NCI-H2171 treated with DMSO at 0.1 percent for 48 hours (cell line): ENCODE measurements around the gene ABHD16A.

Experiments
- DNase-seq: peaks from one replicate; lab custom pipeline; 2025; lab: John Stamatoyannopoulos, UW

Gene ABHD16A

DNA sequence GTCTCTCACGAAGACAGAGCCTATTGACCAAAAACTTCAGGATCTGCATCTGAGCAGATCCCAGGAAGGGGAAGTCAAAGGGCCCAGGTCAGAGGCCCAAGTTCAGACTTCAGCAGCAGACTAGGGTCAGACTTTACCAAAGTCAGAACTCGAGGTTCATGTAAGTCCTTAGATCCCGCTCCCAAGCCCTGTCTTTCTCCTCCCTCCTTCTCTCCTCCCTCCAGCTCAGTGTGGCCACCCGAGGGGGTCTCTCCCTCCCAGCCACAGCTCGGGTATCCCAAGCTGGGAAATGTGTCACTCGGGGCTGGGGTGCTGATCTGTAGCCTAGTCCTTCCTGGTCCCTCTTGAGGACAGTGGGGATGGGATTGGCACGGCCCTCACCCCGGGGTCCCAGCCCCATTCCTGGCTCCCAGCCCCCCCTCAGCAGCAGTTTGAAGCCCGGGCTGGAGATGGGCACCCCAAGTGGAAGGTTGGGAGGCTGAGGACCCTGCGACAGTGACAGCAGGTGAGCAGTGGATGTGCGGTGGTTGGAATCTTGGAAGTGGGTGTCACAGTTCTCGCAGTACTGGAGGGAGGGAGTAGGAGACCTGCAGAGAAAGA is 40.9 kb downstream of the ABHD16A start:
- DNase-seq: no peak

DNA sequence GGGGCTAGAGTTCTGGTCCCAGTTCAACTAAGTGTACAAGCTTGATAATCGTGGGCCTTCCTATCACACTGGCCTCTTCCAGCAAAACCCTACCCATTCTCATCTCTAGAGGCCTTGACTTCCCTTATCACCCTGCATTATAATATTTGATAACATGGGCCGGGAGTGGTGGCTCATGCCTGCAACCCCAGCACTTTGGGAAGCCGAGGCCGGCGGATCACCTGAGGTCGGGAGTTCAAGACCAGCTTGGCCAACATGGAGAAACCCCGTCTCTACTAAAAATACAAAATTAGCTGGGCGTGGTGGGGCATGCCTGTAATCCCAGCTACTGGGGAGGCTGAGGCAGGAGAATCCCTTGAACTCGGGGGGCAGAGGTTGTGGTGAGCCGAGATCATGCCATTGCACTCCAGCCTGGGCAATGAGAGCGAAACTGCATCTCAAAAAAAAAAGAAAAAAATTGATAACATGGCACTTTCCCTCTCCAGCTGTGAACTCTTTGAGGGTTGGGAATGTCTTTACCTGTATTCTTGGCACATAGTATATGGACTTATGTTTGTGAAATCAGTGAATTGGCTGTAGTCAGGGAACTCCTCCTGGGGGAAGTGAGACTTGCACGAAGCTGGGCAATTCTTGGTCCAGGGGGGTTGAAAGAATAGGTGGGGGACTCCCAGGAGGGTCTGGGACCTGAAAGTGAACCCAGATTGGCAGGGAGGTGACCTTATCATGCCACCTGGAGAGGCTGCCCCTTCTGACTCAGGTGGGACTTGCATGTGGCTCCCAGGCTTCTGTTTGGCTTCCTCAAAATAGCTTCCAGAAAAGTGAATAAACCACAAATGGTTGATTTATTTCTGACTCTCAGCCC is 41.6 kb downstream of the ABHD16A start:
- no peak for DNase-seq

DNA sequence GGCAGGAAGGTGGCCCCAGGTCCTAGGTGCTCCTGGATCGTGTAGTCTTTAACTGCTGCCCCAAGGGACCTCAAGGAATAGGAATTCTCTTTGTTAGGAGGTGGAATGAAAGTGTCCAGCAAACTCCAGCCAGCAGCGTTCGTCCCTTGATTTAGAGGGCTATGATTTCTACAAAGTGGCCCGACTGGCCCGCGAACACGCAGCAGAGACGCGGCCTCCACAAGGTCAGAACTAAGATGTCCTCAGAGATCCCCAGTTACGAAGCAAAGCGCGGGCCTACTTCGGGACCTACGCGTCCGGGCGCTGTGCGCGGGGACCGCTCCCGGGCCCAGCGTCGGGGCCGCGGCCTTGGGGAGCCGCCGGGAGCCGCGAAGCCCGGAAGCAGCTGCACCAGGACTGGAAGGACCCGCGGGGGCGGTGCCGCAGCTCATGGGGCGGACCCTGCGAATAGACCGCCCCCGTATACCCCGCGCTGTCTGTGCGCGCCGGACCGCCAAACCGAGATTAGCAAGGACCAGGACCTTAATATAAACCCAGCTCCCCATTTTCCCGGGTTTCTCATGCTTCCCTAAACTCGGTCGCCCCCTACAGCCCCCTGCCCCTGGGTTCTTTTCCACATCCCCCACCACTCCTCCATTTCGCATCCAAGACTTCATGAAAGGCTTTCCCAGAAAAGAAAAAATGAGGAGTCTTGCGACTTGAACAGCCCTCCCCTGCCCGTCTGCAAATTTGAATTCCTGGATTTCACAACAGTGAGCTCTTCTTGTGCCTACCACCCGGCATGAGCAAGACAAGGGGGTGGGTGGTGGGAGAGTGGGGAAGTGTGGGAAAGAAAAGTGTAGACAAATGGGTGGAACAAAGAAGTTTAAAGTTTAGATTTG is 42.5 kb downstream of the ABHD16A start, which contains the start of gene C6orf47:
Gene C6orf47, minus strand, starts transcription at position 398 of the 881 bp plus-strand sequence. CDS start 831 bp downstream, outside the sequence.
- peak; percentile 85 for DNase-seq

DNA sequence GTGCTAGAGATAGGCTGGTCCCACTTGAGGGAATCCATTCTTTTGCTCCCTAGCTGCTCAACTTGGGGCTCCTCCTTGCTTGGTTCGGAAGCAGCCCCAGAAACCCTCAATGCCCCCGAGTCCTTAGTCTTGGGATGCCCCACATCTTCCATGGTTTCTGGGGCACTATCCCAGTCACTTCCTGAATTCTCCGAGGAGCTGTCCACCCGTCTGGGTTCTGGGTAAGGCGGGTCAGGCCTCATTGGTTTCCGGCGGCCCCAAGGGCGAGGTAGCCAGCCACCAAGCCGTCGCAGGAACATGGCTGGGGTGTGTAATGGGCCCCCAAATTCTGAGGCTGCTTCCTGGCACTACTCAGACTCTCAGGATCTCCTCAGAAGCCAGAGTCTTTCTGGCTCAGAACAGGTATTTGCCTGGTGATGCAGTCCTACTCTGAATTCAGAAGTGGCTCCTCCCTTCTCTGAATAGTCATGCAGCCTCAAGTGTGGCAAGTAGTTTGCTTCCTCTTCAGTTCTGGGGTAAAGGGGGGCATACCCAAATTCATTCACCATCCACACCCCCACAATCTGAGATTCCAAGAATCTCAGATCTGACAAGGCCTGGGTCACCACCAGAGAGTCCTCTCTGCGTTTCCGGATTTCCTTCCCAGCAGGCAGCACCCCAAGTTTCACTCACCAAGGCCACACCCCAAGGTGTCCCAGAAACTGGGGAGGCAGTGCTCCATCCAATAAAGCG is 43.3 kb downstream of the ABHD16A start:
- DNase-seq: no peak

DNA sequence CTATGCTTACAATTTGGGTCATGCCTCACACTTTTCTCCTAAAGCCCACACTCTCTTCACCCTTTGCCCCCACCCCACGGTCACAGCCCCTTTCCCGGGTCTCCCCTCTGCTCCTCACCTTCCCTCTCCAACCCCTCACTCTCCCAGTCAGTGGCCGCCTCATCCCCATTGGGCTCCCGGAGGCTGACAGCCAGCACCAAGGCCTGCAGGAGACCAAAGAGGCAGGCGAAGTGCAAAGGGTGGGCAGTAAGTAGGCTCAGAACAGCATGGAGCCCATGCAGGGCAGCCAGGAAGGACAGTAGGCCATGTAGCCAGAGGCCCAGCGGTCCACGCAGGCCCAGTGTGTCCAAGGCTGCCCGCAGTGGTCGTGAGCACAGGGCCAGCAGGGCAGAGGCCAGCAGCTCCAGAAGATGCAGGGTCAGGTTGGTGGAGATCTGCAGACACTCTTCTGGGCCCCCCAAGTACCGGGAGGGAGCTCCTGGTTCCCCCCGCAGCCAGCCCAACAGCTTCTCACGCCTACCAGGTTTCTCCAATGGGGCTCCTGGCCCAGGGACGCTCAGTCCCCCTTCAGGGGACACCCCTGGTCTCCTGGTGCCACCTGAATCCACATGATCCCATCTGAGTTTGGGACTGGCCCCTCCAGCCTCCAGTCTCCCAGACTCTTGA is 44.0 kb downstream of the ABHD16A start:
- no peak for DNase-seq

DNA sequence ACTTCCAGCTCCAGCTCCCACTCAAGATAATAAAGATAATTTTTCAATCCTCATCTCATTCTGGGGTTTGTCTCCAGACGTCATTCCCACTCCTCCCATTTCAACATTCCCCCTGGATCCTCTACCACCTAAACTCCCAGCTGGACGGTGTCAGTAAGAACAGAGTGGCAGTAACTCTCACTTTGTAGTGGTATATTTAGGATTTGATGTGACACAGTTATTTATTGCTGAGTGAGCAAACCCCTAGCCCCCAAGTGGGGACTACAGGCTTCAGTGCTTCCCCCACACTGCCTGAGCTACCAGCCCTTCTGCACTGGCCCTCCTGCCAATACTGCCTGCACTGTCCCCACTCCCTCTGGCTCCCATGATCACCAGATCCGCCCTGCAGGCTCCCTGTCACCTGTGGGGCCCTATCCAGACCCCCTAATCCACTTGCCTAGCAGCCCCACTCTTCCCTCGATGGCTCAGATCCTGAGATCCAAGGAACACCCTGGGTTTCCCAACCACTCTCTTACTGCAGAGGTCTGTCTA is 44.9 kb downstream of the ABHD16A start:
- no peak for DNase-seq

DNA sequence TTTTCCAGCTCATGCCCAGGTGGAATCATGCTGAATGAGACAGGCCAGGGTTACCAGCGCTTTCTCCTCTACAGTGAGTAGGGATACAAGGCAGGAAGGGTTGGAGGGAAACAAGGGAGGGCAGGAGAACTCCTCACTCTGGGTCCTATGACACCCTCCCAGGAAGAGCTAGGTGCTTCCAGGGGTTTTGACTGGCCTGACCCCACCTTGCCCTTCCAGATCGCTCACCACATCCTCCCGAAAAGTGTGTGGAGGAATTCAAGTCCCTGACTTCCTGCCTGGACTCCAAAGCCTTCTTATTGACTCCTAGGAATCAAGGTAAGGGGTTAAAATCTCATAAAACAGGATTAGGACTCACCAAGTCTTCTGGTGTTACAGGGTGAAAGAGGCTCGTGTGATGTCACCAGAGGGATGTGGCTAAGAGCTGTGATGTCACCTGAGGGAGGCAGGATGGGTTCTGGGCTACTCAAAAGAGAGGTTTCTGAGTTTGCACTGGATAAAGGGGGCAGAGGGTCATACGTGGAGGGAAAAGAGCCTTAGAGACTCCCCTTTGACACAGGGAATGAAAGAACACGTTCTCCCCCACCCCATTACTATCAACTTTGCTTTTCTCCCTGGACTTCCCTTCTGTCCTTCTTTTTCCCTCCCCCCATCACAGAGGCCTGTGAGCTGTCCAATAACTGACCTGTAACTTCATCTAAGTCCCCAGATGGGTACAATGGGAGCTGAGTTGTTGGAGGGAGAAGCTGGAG is 45.5 kb downstream of the ABHD16A start:
- no peak for DNase-seq

DNA sequence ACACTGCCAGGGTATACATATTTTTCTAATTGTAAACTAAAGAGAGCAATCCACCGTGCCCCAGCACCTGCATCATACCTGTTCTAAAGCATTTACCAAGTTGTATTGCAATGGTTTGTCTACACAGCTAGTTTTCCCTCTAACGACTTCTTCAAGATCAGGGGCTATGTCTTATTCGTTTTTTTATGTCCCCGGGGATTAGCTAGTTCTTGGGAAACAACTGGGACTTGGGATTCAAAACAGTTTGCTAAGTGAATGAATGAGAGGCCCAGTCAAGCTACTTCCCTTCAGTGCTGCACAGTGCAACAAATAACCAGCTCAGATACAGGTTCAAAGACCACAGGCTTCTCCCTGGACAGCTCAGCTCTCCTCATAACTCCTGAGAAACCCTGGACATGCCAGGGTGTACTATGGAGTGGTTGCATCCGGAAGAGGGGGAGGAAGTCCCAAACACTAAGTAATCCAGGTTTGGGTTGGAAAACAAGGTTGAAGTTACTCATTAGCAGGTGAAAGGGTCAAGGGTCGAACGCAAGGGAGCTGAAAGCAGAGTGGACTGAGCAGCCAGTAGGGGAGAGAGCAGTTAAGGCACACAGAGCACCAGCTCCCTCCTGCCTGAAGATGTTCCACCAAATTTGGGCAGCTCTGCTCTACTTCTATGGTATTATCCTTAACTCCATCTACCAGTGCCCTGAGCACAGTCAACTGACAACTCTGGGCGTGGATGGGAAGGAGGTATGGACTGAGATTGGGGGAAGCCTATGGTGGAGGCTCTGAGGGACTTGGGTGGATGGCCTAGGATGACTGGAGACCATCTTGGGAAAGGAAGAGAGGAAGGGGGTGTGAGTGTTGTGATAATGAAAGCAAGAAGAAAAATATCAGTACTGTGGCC is 47.5 kb downstream of the ABHD16A start, which contains the start of gene APOM:
Gene APOM, plus strand, starts transcription at position 546 of the 889 bp plus-strand sequence. Its CDS starts 73 bp downstream, at position 619.
- DNase-seq: no peak

DNA sequence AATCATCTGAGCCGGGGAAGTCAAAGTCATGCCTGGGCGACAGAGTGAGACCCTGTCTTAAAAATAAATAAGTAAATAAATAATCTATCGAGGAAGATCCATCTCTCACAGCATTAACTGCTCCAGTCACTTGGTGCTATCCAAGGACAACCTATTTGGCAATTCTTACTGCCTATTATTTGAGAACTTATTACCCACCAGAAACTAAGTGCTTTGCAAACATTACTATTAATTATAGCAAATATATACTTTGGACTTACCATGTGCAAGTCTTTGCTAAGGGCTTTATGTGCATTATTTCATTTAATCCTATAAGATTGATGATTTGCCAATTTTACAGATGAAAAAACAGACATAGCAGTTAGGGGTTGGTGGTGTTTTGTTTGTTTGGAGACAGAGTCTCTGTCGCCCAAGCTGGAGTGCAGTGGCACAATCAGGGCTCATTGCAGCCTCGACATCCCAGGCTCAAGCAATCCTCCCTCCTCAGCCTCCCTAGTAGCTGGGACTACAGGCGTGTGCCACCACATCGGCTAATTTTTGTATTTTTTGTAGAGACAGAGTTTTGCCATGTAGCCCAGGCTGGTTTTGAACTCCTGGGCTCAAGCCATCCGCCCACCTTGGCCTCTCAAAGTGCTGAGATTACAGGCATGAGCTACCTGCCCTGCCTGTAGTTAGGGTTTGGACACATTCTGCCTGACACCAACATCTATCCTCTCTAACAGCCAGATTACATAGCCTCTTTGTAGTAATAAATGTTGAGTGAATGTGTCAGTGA is 48.4 kb downstream of the ABHD16A start:
- no peak for DNase-seq

DNA sequence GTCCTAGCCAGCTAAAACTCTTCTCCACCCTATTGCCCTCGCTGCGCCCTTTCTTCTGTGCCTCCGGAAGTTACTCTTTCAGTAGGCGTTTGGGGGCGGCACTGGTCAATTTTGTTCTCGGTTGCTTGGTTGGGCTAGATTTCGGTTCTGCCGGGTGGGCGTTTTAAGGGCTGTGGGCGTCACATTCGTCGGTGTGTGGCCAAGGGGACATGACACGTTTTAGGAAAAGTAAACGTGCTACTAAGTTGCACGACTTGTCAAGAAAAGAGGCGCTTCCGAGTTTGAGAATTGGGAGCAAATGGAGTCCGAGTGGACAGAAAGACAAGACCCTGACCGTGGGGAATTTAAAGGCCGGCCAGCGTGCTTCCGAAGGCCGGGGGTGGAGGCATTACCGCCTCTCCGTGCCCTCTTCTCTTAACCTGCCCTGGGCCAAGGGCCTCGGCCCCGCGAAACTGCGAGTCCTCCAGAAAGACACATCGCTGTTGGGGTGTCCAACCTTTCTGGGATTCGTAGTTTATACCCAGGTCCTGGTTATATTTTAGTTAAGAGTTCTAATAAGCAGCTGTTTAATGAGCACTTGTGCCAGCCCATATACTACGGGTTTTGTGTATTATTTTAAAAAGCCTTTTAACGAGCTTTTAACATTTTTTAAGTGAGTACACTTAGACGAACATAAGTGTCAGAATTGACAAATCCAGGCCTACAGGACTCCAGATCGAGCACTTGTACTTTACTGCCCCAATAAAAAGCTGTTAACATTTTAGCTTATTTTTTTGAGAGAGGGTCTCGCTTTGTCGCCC is 50.0 kb downstream of the ABHD16A start:
- DNase-seq: no peak

DNA sequence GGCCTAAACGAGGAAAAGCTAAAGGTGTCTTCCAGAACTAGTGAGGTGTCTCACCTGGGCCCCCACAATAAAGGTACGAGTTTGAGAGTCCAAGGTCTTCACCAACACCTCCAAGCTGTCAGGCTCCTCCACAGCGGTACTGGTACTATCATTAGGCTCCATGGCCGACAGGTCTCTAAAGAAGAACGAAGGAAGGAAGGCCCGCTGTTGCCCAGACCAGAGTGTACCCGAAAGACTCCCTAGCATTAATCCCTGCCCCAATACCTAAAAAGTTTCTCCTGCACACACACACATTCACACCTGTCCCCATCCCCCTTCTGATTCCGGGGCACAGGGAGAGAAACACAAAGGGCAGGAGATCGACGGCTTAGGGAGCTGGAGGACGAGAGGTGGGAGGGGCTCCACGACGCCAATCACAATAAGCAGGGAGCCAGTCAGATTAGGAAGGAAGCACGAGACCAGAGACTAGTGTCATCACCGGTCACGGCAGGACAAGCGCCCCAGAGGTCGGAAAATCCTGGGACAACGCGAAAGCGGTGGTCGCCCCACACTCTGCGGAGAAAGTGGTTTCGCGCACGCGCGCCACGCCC is 51.4 kb downstream of the ABHD16A start:
- peak; percentile 80 for DNase-seq

DNA sequence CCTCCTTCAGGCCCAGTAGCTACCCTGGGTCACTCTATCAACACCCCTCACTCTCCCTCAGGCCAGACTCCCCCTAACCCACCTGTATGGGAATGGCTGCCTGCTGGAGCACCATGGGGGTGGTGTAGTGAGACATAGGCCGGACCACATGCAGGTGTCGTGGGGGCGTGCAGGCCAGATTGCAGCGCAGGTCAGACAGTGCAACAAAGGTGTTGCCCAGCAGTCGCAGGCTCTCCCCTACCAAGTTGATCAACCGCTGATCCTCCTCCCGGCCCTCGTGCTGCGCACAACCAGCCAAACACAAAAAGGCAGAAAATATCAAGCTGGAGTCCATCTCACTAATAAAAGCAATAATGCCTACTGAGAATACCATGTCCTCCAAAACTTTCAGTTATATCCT is 57.8 kb downstream of the ABHD16A start:
- no peak for DNase-seq

DNA sequence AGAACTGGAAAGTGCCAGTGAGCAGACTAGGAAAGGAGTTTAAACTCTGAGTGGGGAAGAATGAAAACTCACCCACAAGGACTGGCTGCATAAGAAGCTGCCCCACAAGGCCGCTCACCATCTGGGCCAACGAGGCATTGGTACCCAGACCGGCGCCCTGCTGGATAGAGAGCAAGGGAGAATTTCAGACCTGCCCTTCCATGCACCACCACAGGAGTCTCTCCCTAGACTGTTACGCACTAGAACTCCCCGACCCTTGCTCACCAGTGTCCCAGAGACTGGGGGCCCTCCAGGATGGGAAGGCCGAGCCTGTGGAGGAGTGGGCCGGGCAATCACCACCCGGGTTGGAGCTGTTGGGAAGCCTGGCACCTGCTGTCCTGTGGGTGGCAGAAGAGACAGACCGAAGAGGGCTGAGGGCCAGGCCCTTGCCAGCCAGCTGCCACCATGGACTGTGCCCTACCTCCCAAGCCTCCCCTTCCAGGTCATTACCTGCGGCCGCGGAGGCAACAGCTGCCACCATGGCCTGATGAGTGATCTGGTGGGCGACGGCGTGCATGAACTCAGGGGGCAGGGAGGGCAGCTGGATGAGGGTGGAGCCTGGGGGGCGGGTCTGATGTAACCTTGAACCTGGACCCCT is 59.2 kb downstream of the ABHD16A start:
- no peak for DNase-seq

DNA sequence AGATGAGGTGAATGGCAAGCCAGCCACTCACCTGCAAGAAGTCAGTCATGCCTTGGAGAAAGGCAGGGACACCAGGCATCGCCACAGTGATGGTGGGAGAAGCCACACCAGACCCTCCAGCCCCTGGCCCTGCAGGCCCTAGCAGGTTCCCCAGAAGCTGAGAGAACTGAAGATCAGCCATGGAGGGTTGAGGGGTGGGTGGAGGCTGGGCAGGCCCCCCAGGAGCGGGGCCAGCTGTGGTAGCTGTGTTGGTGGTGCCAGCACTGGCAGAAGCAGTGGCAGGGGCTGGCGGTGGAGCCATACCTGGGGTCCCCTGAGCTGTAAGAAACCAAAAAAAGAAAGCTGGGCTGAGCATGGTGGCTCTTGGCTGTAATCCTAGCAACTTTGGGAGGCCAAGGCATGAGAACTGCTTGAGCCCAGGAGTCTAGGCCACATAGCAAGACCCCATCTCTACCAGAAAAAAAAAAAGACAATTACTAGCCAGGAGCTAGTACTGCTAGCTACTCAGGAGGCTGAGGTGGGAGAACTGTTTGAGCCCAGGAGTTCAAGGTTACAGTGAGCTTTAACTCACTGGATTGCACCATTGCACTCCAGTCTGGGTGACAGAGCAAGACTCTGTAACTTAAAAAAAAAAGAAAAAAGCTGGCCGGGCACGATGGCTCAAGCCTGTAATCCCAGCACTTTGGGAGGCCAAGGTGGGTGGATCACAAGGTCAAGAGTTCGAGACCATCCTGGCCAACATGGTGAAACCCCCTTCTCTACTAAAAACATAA is 60.1 kb downstream of the ABHD16A start:
- no peak for DNase-seq

DNA sequence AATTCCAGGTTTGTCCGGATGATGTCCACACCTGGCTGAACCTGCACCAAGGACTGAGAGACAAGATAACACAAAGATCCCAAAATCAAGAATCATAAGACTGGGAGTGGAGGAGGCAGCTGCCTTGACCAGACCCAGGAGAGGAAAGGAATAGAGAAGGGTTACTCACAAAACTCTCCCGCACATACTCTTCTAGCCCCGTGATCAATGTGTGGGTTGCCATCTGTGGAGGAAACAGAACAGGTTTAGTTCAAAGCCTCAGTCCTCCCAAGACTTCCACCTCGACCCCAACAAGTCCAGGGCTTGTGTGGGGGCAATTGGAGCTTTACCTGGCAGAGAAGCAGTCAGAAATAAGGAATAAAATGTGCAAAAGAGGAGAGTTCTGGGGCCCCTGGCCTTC is 61.8 kb downstream of the ABHD16A start:
- no peak for DNase-seq

DNA sequence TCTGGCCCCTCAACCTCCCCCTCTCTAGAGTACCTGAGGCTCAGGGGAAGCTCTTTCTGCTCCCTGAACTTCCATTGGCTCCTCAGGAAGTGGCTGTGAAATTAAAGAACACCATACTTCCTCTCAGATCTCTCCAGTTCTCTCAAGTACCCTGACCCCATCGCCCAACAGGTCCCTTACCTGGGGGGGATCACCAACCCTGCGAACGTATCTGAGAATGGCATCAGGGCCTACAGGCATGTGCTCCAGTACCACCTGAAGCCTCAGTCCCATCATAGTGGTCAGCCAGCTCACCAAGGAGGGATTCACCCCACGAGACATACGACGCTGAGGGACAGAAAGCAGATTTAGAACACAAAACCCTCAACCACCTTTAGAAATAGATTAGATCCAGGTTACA is 62.5 kb downstream of the ABHD16A start:
- DNase-seq: no peak
